Posterior vena cava (tissue), 2 donors: ENCODE measurements around the gene GEMIN7. TPM values are rescaled to one million over a fixed set of nuclear protein-coding genes. Genes with fewer than 3 reads are reported as not detected.

ENCODE experiments used
- DNase-seq: peaks from one replicate; pipeline ENCODE4 v3.0.0-alpha.2; 2020; ENCODE audit warnings: low spot score
- intact Hi-C, 2 donors: fragments of 100-400 bp; cut with DNase I; formaldehyde crosslinking; loops; one replicate each; pipeline versions ENCODE4 v1.14.1 to v1.14.2; 2022 to 2023
- long read RNA-seq, 2 donors: library from polyadenylated mRNA; unstranded; transcript quantifications; one replicate each; pipeline ENCODE4 v2.0.0, GENCODE V29; 2020 to 2021
- total RNA-seq, 2 donors: library from RNA; stranded (reverse); fragmentation: NEBNext Ultra II Directional; extraction: Animal tissue kit (Norgen Biotek cat#: 25700); gene quantifications; one replicate each; pipeline ENCODE4 v1.2.1, GENCODE V29; 2021
- donor health status: DM: yes; HTN: yes; CAD: no.
- donor health status: DM: yes; HTN: yes; CAD: no.

GEMIN7 gene, protein sequence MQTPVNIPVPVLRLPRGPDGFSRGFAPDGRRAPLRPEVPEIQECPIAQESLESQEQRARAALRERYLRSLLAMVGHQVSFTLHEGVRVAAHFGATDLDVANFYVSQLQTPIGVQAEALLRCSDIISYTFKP
- total RNA-seq, result 10 to 100 TPM; 11.2 to 14.7 TPM
- long read RNA-seq, donor 1, partial matches to known transcripts, result 1 of 4 reads
- long read RNA-seq, donor 1, other reads (novel, unspliced or antisense), result 2 of 4 reads
- long read RNA-seq, donor 2, partial matches to known transcripts, result 0 of 9 reads
- long read RNA-seq, donor 2, other reads (novel, unspliced or antisense), result 2 of 9 reads

DNA sequence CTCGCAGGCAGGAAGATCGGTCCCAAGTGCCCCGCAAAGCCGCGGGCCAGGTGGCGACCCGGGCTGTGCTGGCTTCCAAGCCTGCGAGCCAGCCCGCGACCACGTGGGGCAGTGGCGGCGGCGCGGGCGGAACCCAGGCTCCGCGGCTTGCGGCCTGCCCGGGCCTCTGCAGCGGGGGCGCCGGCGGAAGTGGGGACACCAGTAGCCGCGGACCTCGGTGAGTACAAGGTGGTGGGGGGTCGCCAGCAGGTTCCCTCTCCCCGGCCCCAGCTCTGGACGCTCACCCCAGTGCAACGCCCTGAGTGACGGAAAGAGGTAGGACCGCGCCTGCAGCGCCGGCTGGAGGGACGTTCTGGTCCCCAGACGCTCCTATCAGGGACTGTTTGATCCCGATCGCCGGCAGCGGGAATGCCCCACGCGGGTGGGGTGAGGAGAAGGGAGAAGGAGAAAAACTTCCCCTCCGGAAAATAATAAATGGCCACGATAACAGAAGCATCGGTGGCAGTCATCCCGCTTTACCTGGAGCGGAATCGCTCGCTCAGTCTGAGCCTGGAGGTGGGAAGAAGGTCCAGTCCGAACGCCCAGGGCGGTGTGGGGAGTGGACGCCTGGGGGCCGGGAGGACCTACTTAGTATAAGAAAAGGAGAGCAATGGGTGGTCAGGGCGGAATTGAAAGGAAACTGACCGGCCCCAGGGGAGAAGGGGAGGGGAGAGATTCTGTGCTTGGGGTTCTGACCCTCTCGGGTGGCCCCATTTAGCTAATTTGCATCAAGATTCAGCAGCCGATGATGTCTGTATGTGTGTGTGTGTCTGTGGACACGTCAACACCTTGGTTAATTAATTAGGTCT lies at the start of gene GEMIN7:
TSS of gene GEMIN7 (plus strand) at position 198 of the 848 bp plus-strand sequence. CDS start 10,855 bp downstream, outside the sequence.
- intact Hi-C loops, result no loop called here
- DNase-seq, result peak; percentile 89

DNA sequence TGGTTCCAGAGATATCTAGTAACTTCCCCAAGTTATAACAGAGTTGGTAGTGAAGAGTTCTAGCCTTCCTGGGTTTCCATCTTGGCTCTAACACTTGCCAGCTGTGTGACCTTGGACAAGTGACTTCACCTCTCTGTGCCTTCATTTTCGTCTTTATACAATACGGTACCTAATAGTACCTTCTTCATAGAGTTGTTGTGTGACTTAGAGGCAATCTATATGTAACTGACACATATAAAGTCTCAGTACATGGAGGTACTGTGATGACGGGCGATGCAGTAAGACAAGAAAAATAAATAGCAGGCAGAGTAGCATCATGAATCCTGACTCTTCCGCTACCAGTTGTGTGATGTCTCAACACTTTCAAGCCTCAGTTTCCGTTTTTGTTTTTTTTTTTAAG lies 48.2 kb upstream of the GEMIN7 start:
- no peak for DNase-seq
- intact Hi-C loops, result loop anchor here in 1 of 2 donors (5.0 to 10.0 kb wide), 2 partner anchors 371 to 984 kb away; no protein-coding TSS in a partner anchor

DNA sequence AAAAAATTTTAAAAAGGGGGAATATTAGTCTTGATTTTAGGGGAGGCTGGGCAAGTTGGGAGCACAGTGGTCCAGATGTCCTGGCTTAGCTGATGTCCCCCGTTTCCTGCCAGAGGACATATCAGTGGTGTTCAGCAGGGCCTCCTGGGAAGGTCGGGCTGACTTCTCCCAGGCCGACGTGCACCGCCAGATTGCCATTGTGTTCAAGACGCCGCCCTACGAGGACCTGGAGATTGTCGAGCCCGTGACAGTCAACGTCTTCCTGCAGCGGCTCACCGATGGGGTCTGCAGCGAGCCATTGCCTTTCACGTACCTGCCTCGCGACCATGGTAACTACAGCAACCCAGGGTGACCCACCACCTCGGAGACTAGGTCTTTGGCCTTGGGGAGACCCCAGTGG lies 46.6 kb upstream of the GEMIN7 start:
- intact Hi-C loops, result loop anchor here in 1 of 2 donors (5.0 to 10.0 kb wide), 2 partner anchors 370 to 982 kb away; no protein-coding TSS in a partner anchor
- no peak for DNase-seq

- intact Hi-C loops, result loop anchor here in 1 of 2 donors (10.0 kb wide), 1 partner anchor 979 kb away; no protein-coding TSS in a partner anchor
- DNase-seq, result no peak
Observed at GRCh38 chr19:45035755-45036154, 43.3 kb upstream of the GEMIN7 start.

DNA sequence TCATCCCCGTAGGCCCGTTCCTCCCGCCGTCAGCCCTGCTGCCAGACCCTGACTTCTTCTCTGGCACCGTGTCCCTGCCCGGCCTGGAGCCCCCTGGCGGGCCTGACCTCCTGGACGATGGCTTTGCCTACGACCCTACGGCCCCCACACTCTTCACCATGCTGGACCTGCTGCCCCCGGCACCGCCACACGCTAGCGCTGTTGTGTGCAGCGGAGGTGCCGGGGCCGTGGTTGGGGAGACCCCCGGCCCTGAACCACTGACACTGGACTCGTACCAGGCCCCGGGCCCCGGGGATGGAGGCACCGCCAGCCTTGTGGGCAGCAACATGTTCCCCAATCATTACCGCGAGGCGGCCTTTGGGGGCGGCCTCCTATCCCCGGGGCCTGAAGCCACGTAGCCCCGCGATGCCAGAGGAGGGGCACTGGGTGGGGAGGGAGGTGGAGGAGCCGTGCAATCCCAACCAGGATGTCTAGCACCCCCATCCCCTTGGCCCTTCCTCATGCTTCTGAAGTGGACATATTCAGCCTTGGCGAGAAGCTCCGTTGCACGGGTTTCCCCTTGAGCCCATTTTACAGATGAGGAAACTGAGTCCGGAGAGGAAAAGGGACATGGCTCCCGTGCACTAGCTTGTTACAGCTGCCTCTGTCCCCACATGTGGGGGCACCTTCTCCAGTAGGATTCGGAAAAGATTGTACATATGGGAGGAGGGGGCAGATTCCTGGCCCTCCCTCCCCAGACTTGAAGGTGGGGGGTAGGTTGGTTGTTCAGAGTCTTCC lies 41.5 kb upstream of the GEMIN7 start:
- DNase-seq, result no peak
- intact Hi-C loops, result loop anchor here in 1 of 2 donors (10.0 kb wide), 1 partner anchor 977 kb away; no protein-coding TSS in a partner anchor

- intact Hi-C loops, result loop anchor here in 1 of 2 donors (10.0 kb wide), 1 partner anchor 976 kb away; no protein-coding TSS in a partner anchor
Observed at GRCh38 chr19:45038931-45039893, 39.8 kb upstream of the GEMIN7 start, which contains the start of gene CLASRP. CLASRP (plus strand) TSS chr19:45039045; CDS start chr19:45040213, 1,168 bp downstream.

GRCh38 chr19:45040059-45040771 lies 38.8 kb upstream of the GEMIN7 start:
- intact Hi-C loops, result no loop called here
- no peak for DNase-seq

More at GRCh38 chr19:45038931-45039893, 39.8 kb upstream of the GEMIN7 start, which contains the start of gene CLASRP:
- peak; percentile 98 for DNase-seq

GRCh38 chr19:45041125-45041524 lies 37.9 kb upstream of the GEMIN7 start:
- no peak for DNase-seq
- intact Hi-C loops, result no loop called here

GRCh38 chr19:45045671-45046353 lies 33.2 kb upstream of the GEMIN7 start:
- intact Hi-C loops, result no loop called here
- no peak for DNase-seq

DNA sequence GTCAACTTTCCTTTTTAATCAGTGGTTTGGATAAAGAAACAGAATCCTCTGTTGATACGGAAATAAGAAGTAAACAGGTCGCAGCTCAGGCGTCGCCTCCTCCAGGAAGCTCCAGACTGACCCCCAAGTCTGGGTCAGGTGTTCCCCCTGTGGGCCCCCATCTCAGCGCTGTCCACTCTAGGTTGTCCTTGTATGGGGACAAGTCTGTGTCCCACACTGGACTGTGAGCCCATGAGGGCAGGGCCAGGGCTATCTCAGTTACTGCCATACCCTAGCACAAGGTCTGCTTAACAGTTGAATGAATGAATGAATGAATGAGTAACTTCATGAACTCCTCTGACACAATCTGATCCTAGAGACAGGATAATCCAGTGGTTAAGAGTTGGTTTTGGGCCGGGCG lies 32.7 kb upstream of the GEMIN7 start:
- intact Hi-C loops, result no loop called here
- DNase-seq, result no peak

- no peak for DNase-seq
- intact Hi-C loops, result no loop called here
Observed at GRCh38 chr19:45047188-45047797, 31.8 kb upstream of the GEMIN7 start.

DNA sequence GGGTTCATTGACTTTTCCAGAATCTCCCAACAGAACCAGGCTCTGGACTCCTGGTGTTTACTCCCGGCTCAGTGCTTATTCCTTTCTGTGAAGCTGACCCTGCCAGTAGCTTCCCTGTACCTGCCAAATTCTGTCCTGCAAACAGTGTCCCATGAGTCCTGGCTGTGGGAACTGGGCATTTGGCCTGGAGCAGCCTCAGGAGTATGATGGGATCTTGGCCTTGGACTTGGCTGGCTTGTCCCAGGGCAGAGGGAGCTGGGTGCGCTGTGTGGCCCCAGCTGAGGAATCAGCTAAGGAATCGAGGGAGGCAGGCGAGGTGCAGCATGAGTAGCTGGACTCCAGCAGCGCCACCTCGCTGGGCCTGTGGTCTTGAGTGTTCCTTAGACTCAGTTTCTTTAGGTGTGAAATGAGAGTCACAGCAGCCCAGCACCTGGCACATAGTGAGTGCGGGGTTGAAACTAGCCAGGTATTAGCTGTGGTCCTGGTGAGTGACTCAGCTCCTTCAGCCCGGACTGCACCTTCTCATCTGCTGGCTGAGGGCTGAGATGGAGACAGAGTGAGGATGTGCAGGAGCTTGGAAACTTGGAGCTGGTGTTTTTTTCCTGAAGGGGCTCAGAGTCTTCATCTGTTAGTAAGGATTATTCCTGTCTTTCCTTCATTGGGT lies 29.9 kb upstream of the GEMIN7 start:
- no peak for DNase-seq
- intact Hi-C loops, result no loop called here

DNA sequence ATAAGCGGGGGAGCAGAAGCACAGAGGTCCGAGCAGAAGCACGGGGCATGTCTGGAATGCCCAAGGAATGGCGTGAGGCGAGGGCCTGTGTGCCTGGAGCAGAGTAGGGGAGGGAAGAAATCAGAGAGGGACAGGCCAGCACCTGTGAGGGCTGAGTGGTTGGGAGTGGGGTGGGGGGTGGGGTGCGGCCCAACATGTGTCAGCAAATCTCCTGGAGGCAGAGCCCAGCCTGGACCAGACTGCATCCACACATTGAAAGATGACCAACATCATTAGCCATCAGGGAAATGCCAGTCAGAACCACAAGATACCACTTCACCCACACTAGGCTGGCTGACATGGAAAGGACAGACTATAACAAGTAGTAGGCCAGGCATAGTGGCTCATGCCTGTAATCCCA lies 29.0 kb upstream of the GEMIN7 start:
- intact Hi-C loops, result no loop called here
- DNase-seq, result no peak

GRCh38 chr19:45051929-45052579 lies 27.0 kb upstream of the GEMIN7 start:
- no peak for DNase-seq
- intact Hi-C loops, result no loop called here

DNA sequence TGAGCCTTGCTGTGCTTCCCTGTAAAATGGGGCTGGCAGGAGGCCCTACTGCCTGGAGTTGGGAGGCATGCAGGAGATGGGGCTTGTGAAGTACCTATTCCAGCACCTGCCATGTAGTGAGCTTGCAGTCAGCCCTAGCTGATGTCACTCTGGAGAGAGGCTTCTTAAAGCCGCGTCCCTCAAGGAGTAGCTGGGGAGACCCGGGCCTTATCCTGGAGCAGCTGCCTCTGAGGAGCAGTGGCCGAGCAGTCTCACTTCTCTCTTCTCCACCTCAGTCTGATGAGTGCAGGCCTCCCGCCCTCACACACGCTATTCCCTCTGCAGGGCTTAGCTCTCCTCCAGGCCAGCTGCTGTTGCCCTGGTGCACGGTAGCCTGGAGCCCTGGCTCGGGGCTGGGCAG lies 22.2 kb upstream of the GEMIN7 start:
- no peak for DNase-seq
- intact Hi-C loops, result no loop called here
